Esophagus muscularis mucosa (tissue), 3 donors: Measurements from ENCODE around the gene PKDCC.

Experiments
- EP300 ChIP-seq: sonication (generic); formaldehyde crosslinking; IDR thresholded peaks from one replicate; pipeline ENCODE4 v1.6.1; 2017; ENCODE audit warnings: antibody characterized with exemption
- TF ChIP-seq, protein P1 (sequence below), 3 experiments: fragments of 200-600 bp in 2 of 3; fragments of 450-650 bp in 1 of 3; sonication (generic) in 2 of 3; IDR thresholded peaks; one replicate each; pipeline ENCODE4 v1.5.1; 2017 to 2019; ENCODE audit warnings: antibody characterized with exemption in 3 of 3, mild to moderate bottlenecking in 2 of 3, moderate library complexity in 1 of 3

DNA sequence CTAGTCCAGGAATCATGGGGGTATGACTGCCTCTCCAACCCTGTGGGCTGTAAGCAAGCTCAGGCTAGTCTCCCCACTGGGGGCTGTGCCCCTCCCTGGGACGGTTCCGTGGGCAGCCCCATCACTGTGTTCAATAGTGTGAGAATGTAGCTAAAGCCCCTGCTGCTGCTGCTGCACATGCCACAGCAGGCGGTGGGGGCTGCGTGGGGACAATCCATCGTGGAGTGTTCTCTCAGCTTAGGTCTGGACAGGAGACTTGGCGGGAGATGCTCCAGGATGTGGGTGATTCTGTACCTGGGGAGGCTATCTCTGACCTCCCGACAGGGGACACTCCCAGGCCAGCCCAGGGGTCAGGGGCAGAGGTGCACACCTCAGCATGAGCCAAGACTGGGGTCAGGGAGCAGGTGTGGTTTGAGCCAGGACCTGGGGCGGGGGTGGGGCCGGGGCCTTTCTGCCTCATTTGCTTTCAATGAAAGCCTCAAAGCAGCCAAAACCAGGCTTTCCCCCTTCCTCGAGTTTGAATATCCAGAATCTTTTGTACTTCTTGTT is 10.2 kb downstream of the PKDCC start:
- TF ChIP-seq, protein P1, sequence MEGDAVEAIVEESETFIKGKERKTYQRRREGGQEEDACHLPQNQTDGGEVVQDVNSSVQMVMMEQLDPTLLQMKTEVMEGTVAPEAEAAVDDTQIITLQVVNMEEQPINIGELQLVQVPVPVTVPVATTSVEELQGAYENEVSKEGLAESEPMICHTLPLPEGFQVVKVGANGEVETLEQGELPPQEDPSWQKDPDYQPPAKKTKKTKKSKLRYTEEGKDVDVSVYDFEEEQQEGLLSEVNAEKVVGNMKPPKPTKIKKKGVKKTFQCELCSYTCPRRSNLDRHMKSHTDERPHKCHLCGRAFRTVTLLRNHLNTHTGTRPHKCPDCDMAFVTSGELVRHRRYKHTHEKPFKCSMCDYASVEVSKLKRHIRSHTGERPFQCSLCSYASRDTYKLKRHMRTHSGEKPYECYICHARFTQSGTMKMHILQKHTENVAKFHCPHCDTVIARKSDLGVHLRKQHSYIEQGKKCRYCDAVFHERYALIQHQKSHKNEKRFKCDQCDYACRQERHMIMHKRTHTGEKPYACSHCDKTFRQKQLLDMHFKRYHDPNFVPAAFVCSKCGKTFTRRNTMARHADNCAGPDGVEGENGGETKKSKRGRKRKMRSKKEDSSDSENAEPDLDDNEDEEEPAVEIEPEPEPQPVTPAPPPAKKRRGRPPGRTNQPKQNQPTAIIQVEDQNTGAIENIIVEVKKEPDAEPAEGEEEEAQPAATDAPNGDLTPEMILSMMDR (IDR thresholded peaks at IDR 0.05) = no peak
- TF ChIP-seq EP300 = no peak
